ENCODE results near the gene NRG3.

GRCh38 chr10:82628373-82628772, 753.4 kb downstream of the NRG3 start:
- TF ChIP-seq CTCF (IDR thresholded peaks at IDR 0.05) (no peak), EP300 (IDR thresholded peaks at IDR 0.05) (no peak)

Measured in ovary (tissue), 3 donors.